Trophoblast cell (in vitro differentiated cells and primary cell): ENCODE measurements around the gene ETV7.

ENCODE experiments used
- DNase-seq, 2 donors: peaks; one replicate each; pipeline ENCODE4 v3.0.0-alpha.2; 2016
- H2AFZ ChIP-seq: 2 replicates; pipeline ENCODE4 v1.6.1; 2013; ENCODE audit warnings: low read length, moderate library complexity, mild to moderate bottlenecking; ENCODE audit not compliant: insufficient read depth, poor library complexity
- H2AK5ac ChIP-seq: 2 replicates; pipeline ENCODE4 v1.6.1; 2013; ENCODE audit warnings: mild to moderate bottlenecking, low read length
- H2BK120ac ChIP-seq: 2 replicates; pipeline ENCODE4 v1.6.1; 2013; ENCODE audit warnings: low read length, mild to moderate bottlenecking, moderate library complexity; ENCODE audit not compliant: insufficient read depth, poor library complexity
- H2BK12ac ChIP-seq: 2 replicates; pipeline ENCODE4 v1.6.1; 2013; ENCODE audit warnings: mild to moderate bottlenecking, low read length, moderate library complexity
- H2BK5ac ChIP-seq: 2 replicates; pipeline ENCODE4 v1.6.1; 2013; ENCODE audit warnings: low read length, low read depth, moderate library complexity, mild to moderate bottlenecking; ENCODE audit not compliant: poor library complexity
- H3K14ac ChIP-seq: 2 replicates; pipeline ENCODE4 v1.6.1; 2013; ENCODE audit warnings: mild to moderate bottlenecking, low read length
- H3K18ac ChIP-seq: 2 replicates; pipeline ENCODE4 v1.6.1; 2013; ENCODE audit warnings: mild to moderate bottlenecking, low read length
- H3K23ac ChIP-seq: 2 replicates; pipeline ENCODE4 v1.6.1; 2013; ENCODE audit warnings: low read length
- H3K27ac ChIP-seq: 2 replicates; pipeline ENCODE4 v1.5.1; 2013; ENCODE audit warnings: low read depth, mild to moderate bottlenecking, inconsistent platforms, low read length, moderate library complexity
- H3K27me3 ChIP-seq: 2 replicates; pipeline ENCODE4 v1.6.1; 2013; ENCODE audit warnings: inconsistent platforms, mild to moderate bottlenecking, low read length, moderate library complexity; ENCODE audit not compliant: insufficient read depth
- H3K36me3 ChIP-seq, 2 experiments: 1 replicate in 1 of 2; 2 replicates in 1 of 2; pipeline ENCODE4 v1.6.1; 2013; ENCODE audit warnings: low read length in 2 of 2, mild to moderate bottlenecking in 2 of 2, moderate library complexity in 1 of 2; ENCODE audit not compliant: insufficient read depth in 2 of 2, control insufficient read depth in 1 of 2
- H3K4ac ChIP-seq: 2 replicates; pipeline ENCODE4 v1.6.1; 2013; ENCODE audit warnings: low read depth, mild to moderate bottlenecking, low read length, moderate library complexity
- H3K4me1 ChIP-seq, 2 experiments: 1 replicate in 1 of 2; 2 replicates in 1 of 2; pipeline ENCODE4 v1.6.1; 2013; ENCODE audit warnings: low read length in 2 of 2, mild to moderate bottlenecking in 2 of 2, moderate library complexity in 1 of 2; ENCODE audit not compliant: insufficient read depth in 2 of 2, control insufficient read depth in 1 of 2
- H3K4me2 ChIP-seq: 2 replicates; pipeline ENCODE4 v1.6.1; 2013; ENCODE audit warnings: inconsistent platforms, mild to moderate bottlenecking, low read length, moderate library complexity
- H3K4me3 ChIP-seq: 2 replicates; pipeline ENCODE4 v1.5.1; 2013; ENCODE audit warnings: mild to moderate bottlenecking, low read depth, low read length, inconsistent platforms
- H3K79me1 ChIP-seq: one replicate; pipeline ENCODE4 v1.6.1; 2013; ENCODE audit warnings: low read length
- H3K79me2 ChIP-seq: 2 replicates; pipeline ENCODE4 v1.6.1; 2013; ENCODE audit warnings: low read length, mild to moderate bottlenecking; ENCODE audit not compliant: control insufficient read depth, insufficient read depth, poor library complexity
- H3K9ac ChIP-seq: 2 replicates; pipeline ENCODE4 v1.6.1; 2013; ENCODE audit warnings: mild to moderate bottlenecking, low read length
- H3K9me3 ChIP-seq: 2 replicates; pipeline ENCODE4 v1.6.1; 2013; ENCODE audit warnings: low read depth, mild to moderate bottlenecking, control low read depth, inconsistent platforms, low read length; ENCODE audit not compliant: insufficient read depth
- H4K12ac ChIP-seq: 2 replicates; pipeline ENCODE4 v1.6.1; 2013; ENCODE audit warnings: low read depth, mild to moderate bottlenecking, low read length, moderate library complexity
- H4K8ac ChIP-seq: 2 replicates; pipeline ENCODE4 v1.6.1; 2013; ENCODE audit warnings: low read depth, mild to moderate bottlenecking, low read length, moderate library complexity
- H4K91ac ChIP-seq: one replicate; pipeline ENCODE4 v1.6.1; 2013; ENCODE audit warnings: low read depth, mild to moderate bottlenecking, low read length, moderate library complexity
- WGBS: extraction: QIAGEN DNeasy Blood & Tissue Kit; methylation state at CpG from one replicate; pipeline ENCODE4 v1.1.7; 2013; ENCODE audit warnings: missing lambda C conversion rate; ENCODE audit not compliant: insufficient read length, insufficient coverage; ENCODE audit errors: extremely low coverage; 5-methylcytosine and 5-hydroxymethylcytosine counted together

The ETV7 gene

DNA sequence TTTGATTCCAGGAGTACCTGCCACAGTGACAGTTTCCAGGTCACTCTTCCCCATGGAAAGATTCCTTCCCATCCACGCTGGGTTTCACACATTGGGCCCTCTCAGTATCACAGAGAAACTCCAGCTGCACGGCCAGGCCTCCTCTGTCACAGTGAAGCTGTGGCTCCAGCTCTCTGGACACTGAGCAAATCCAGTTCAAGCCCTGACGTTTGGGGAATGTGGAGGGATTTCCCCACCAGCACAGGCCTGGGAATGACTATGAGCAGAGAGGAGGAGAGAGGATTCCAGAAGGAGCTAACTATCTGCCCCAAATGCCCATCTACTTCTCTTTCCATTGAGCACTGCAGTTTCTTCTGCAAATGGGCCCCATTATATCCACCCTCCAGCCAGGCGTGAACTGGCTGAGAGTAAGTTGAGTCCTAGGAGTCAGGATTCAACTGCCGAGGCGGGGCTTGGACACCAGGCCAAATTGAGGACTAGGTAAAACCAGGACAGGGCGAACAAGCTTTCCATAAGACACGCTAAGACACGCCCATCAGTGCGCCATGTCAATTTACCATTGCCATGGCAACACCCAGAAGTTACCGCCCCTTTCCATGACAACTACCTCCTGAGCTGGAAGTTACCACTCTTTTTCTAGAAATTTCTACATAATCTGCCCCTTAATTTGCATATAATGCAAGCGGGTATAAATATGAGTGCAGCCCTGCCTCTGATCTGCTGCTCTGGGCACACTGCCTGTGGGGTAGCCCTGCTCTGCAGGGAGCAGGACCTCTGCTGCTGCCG is 41.6 kb downstream of the ETV7 start:
- no peak overlapping the region for H3K23ac ChIP-seq
- no peak overlapping the region for H2BK5ac ChIP-seq
- peak; percentile 38 to 62 for DNase-seq
- no peak overlapping the region for H3K4me2 ChIP-seq
- H2AK5ac ChIP-seq, result no peak overlapping the region
- no peaks in the 10 kb centered on the region for H3K79me1 ChIP-seq
- H3K4ac ChIP-seq, result no peak overlapping the region
- H3K79me2 ChIP-seq, result no peaks in the 10 kb centered on the region
- H3K9me3 ChIP-seq, result no peaks in the 10 kb centered on the region
- H3K18ac ChIP-seq, result no peak overlapping the region
- no peak overlapping the region for H2BK120ac ChIP-seq
- no peak overlapping the region for H4K91ac ChIP-seq
- no peaks in the 10 kb centered on the region for H3K36me3 ChIP-seq
- no peak overlapping the region for H3K14ac ChIP-seq
- no peak overlapping the region for H2BK12ac ChIP-seq
- H3K4me1 ChIP-seq, result peaks cover 8 to 9% of the 10 kb centered on the region in 2 experiments
- H4K12ac ChIP-seq, result no peak overlapping the region
- no peak overlapping the region for H3K4me3 ChIP-seq
- H3K27me3 ChIP-seq, result no peaks in the 10 kb centered on the region
- no peak overlapping the region for H4K8ac ChIP-seq
- no peak overlapping the region for H3K9ac ChIP-seq
- peak overlapping the region; percentile 18 for H3K27ac ChIP-seq
- no CpG with 5 or more reads among the region's 13 CpGs for WGBS
- H2AFZ ChIP-seq, result no peak overlapping the region

DNA sequence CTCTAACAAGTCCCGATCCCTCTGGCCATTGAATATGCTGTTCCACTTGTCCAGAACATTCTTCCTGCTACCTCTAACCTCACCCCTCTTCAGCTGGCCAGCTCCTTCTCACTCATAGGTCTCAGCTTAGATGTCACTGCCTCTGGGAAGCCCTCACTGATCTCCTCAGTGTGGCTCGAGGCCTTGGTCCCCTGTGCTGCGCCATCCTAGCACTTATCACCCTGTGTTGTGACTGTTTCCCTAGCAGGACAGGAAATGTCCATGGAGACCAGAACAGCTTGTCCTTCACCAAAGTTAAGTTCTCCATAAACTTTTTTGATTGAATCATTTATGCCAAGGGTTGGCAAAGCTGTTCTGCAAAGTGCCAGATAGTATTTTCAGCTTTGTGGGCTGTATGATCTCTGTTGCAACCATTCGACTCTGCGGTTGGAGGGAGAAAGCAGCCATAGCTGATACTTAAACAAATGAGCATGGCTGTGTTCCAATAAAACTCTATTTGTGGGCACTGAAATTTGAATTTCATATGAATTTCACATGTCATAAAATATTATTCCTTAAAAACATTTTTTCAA is 44.3 kb downstream of the ETV7 start:
- H3K4me1 ChIP-seq, result peaks cover 9 to 13% of the 10 kb centered on the region in 2 experiments
- no peak overlapping the region for H3K23ac ChIP-seq
- no peak overlapping the region for H3K27ac ChIP-seq
- H2BK12ac ChIP-seq, result no peak overlapping the region
- no peaks in the 10 kb centered on the region for H3K27me3 ChIP-seq
- H3K4ac ChIP-seq, result no peak overlapping the region
- H4K91ac ChIP-seq, result no peak overlapping the region
- no peaks in the 10 kb centered on the region for H3K36me3 ChIP-seq
- no peak overlapping the region for H4K12ac ChIP-seq
- no peak overlapping the region for H3K14ac ChIP-seq
- no peak overlapping the region for H2BK120ac ChIP-seq
- no peak overlapping the region for H2AFZ ChIP-seq
- H3K18ac ChIP-seq, result no peak overlapping the region
- no peak for DNase-seq
- no peak overlapping the region for H4K8ac ChIP-seq
- no peak overlapping the region for H3K4me2 ChIP-seq
- WGBS, result no CpG with 5 or more reads among the region's 5 CpGs
- no peak overlapping the region for H2AK5ac ChIP-seq
- H2BK5ac ChIP-seq, result no peak overlapping the region
- H3K79me1 ChIP-seq, result no peaks in the 10 kb centered on the region
- H3K9me3 ChIP-seq, result no peaks in the 10 kb centered on the region
- no peaks in the 10 kb centered on the region for H3K79me2 ChIP-seq
- no peak overlapping the region for H3K4me3 ChIP-seq
- H3K9ac ChIP-seq, result no peak overlapping the region

DNA sequence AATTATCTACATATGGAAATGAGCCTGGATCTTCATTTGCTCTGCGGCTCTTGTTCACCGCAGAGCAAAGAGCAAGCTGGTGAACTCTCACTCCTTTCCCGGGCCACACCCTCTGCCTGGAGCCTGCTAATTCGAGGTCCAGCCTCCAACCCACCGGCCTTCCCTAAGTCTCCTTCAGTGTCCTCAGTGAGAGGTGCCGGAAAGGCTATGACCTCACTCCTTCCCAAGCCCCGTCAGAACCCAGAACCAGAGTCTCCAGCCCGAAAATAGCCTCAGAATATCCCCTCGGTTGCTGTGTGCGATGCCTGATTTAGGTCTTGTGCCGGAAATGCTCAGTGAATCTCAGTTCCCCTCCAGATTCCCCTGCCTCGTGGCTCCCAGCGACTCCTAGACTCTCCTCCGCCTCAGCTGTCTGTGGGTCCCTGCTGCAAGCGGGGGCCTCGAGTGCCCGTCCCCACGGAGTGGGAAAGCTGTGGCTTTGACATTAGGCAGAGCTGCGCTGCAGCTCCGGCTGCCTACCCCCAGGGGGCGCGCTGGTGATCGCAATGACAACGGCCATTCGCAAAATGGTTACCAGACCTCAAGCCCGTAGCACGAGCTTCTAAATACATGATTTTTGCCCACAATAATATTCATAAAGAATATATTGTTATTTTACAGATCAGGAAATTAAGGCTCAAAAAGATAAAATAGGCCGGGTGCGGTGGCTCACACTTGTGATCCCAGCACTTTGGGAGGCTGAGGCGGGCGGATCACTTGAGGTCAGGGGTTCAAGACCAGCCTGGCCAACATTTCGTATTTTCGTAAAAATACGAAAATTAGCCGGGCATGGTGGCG is 46.6 kb downstream of the ETV7 start:
- Histone ChIP-seq H2BK12ac (no peak overlapping the region), H3K9ac (no peak overlapping the region), H3K27ac (no peak overlapping the region), H3K18ac (no peak overlapping the region), H3K4ac (no peak overlapping the region), H3K14ac (no peak overlapping the region), H3K79me1 (no peaks in the 10 kb centered on the region), H2BK120ac (no peak overlapping the region), H3K79me2 (no peaks in the 10 kb centered on the region), H3K36me3 (no peaks in the 10 kb centered on the region), H4K91ac (no peak overlapping the region), H3K27me3 (no peaks in the 10 kb centered on the region), H3K4me3 (no peak overlapping the region), H3K23ac (no peak overlapping the region), H3K4me1 (peaks cover 5 to 6% of the 10 kb centered on the region in 2 experiments), H4K8ac (no peak overlapping the region), H2AK5ac (no peak overlapping the region), H3K4me2 (peak overlapping the region; percentile 44), H4K12ac (no peak overlapping the region), H3K9me3 (no peaks in the 10 kb centered on the region), H2AFZ (no peak overlapping the region), H2BK5ac (no peak overlapping the region)
- no CpG with 5 or more reads among the region's 36 CpGs for WGBS
- DNase-seq, result peak; percentile 64 to 92

DNA sequence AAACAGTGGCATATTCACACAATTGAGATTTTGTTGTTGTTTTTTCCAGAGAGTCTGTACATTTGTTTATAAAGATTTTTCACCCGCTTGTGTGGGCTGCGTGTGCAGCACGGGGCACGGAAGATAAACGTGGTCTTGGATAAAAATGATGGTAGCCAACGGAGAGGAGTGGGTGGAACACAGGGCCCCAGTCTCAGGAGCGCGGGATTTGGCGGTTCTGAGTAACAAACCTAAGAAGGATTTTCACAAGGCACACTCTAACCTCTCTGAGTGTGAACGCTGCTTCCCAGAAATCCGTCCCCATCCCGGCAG is 47.2 kb downstream of the ETV7 start:
- Histone ChIP-seq H2BK120ac (no peak overlapping the region), H3K23ac (no peak overlapping the region), H2AFZ (no peak overlapping the region), H3K18ac (no peak overlapping the region), H3K79me2 (no peaks in the 10 kb centered on the region), H3K36me3 (no peaks in the 10 kb centered on the region), H3K27me3 (no peaks in the 10 kb centered on the region), H3K4me2 (peak overlapping the region; percentile 44), H4K12ac (no peak overlapping the region), H3K9ac (no peak overlapping the region), H3K4me1 (peaks cover 3 to 4% of the 10 kb centered on the region in 2 experiments), H2AK5ac (no peak overlapping the region), H4K91ac (no peak overlapping the region), H3K14ac (no peak overlapping the region), H2BK12ac (no peak overlapping the region), H3K4ac (no peak overlapping the region), H3K27ac (no peak overlapping the region), H4K8ac (no peak overlapping the region), H2BK5ac (no peak overlapping the region), H3K79me1 (no peaks in the 10 kb centered on the region), H3K9me3 (no peaks in the 10 kb centered on the region), H3K4me3 (no peak overlapping the region)
- no peak for DNase-seq
- WGBS, result no CpG with 5 or more reads among the region's 12 CpGs
